HG02943 (cell line): ENCODE measurements around the gene WDR45.
A peak's percentile ranks its signal among the peaks of the same experiment; 100 is the strongest.

Experiments
- ATAC-seq: cut with Tn5 transposase; IDR thresholded peaks from one replicate; pipeline ENCODE4 v1.9.1; 2021; ENCODE audit warnings: mild to moderate bottlenecking, low read depth, moderate library complexity; ENCODE audit not compliant: unreplicated experiment

WDR45 gene

DNA sequence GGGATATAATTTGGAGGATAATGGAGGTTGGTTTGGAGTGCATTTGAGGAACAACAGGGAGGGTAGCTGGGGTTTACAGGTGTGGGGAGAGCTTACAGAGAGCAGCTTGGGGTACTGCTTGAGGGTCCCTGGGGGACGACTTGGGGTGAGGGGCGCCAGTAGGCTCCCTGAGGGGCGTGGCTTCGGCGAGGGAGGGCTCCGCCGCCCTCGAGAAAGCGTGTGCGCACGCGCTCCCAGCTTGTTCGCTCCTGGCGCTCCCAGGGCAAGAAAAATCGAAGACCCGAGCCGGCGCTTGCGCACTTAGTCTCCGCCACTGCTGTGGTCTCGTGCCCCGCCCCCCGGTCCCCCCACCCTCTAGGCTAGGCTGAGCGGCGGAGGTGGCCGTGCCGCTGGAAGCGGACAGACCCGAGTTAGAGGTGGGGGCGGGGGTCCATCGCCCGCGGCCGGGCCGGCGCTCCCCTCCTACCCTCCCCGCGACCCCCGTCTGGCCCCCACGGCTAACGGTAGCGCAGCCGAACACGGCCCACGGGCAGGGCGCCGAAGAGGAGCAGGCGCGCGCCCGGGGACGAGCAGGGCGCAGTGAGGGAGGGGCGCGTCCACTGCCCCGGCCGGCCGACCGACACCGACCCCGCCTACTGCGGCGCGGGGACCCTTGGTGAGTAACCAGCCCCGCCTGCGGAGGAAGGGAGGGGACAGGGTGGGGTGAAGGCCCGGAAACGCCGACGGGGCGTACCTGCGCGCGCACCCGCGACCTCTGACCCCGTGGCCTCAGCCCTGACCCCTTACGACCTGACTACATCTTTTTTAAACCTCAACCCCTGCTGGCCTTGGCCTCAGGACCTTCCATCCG is 26.2 kb downstream of the WDR45 start:
- no peak for ATAC-seq

DNA sequence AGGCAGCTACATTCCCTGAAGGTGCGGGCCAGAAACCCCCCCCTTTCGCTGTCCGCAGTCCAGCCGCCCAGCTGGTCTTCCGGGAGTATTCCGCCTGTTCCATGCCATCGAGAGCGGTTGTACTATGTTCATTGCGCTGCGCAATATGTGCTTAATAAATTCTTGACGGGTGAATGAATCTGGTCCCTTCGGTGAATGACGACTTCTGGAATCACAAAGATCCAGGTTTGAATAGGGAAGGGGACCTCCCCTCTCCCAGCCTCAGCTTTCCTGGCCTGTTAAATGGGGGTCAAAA is 35.8 kb downstream of the WDR45 start:
- ATAC-seq, result no peak

DNA sequence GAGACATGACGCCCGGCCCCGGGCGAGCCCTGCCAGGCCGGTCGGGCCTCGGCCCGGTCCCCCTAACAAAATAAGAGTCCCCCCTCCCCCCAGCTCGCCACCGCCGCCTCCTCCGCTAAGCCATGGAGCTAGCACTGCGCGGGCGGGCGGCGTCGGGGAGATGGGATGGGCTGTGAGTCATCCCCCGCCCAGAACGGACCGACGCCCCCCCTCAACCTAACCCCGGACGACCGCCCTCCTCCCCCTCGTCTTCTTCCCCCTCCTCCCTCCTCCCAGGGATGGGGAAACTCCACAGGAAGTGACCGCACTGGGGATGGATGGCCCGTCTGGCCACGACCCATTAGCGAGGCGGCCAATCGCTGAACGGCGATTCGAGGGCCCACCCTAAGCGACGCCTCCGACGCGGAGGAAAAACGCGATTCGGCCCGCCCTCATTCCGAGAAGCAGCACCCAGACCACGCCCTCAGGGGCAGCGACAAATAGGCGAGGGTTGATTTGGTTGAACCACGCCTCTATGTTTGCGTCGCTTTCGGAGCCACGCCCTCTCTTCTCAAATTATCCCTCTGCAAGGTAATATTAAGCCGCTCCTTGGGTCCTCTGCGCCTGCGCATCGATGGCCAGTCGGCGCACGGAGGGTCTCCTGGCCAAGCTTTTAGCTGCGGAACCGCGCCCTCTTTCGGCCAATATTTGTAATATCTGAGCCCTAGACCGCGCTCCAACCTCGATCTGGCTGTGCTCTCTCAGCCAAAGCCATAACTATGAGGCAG is 36.3 kb downstream of the WDR45 start, which contains the start of gene TFE3:
TFE3 (minus strand) TSS at position 138 of the 767 bp plus-strand sequence; CDS start at position 7, 131 bp downstream.
- ATAC-seq, result peak; percentile 88

DNA sequence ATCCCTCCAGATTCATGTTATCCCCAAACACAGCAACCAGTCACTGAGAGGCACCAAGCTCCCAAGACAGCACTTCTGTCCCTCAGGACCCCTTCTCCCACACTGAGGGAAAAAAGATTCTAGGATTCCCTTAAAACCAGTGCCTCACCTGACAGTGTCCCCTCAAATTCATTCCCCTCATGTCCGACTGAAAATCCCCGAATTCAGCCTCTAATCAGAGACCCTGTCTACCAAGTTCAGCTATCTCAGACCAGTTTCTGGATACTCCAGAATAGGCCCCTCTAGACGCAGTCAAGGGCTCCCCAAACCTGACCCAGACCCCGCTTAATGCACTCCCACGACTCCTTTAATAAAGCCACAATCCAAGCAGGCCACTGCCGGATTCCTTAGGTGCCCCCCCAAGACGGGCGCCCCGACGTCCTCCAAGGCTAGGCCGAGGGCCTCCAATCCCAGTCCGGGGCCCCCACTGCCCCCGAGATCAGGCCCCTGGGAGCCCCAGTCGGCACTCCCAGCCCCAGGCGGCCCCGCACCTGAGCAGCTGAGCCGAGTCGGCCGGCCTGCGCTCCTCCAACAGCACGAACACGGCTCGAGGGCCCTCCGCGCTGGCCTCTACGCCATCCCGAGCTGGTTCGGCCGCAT is 37.0 kb downstream of the WDR45 start:
- no peak for ATAC-seq

DNA sequence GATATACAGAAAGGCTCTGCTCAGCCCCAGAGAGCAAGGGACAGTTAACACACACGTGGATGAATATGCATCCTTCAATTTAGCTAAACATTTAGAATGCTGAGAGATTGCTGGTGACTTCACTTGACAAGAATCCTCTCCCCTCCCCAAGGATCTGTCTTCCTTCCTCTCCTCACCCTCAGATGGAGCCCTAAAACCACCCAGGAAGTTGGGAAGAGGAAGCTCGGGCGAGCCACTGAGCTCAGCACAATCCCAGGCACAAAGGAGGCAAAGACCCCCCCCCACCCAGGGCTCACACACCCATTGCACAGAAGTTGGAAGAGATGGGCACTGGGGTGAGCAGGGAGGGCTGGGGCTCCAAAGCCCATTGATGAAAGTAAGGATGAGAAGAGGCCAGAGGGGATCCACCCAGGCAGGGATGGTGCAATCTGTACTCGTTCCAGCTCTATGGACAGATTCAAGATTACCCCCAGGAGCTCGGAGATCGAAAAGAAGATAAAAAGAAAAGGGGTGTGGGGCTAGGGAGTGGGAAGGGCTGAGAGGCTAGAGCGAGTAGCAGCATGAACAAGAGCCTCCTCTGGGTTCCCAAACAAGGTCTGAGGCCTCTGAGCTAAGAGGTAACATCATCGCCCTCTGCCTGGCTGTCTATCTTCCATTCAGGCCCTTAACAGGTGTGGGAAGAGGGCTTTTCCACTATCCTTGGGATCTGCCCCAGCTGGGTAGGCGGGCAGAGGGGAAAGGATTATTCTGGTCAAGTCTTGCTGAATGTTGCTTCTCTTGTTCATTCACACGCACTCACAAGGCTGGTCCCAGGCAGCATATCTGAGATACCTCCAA is 37.7 kb downstream of the WDR45 start:
- no peak for ATAC-seq

DNA sequence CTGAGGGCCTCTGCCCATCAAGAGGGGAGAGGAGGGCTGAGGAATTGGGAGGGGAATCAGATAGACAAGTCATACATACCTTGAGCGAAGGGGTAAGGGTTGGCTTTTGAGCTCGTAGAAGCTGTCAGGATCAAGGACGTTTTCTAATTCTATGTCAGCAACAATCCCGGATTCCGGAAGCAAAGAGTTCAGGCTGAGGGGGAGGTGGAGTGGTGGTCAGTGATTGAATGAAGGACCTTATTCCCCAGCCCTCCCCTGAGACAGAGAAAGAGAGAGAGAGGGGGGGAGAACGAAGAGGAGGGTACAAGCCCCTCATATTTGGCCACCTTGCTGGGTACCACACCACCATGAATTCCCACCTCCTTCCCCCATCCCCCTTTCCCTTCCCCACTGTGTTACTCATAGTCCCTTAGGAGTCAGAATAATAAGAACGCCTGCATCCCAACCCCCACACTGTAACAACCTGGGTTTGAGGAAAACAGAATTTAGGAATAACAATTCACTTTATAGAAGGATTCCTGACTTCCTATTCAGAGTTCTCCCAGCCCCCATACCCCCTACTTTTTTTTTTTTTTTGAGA is 39.2 kb downstream of the WDR45 start:
- no peak for ATAC-seq

DNA sequence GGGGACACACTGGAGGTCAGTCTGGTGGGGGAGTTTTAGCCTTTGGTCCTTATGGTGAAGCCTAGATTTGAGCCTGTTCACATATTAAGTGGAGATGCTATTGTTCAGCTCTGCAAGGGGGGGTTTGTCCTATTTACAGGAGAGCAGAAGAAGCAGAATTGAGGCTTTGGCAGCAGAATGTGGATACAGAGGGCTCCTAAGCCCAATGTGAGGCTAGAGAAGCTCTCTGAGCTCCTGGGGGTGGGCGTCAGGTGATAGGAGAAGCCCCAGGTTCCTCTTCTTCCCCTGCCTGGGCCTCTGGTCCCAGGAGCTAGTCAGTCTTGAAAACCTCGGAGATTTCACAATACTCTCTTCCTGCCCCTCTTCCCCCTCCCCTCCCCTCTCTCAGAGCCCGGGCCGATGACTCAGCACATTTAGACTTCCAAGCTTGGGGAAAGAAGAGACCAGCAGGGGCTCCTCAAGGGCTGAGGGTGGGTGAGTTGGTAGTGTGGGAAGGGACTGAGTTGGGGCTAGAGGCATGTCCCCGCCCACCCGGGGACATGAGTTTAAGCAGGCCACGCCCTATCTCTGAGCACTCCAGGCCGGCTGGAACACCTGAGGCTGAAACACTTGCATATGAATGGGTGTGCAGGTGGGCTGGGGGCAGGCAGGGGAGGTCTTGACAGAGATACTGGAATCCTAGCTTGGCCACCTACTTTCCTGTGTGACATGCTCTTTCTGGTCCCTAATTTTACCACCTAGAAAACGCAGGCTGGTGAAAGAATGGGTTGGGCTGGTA is 39.9 kb downstream of the WDR45 start:
- no peak for ATAC-seq

DNA sequence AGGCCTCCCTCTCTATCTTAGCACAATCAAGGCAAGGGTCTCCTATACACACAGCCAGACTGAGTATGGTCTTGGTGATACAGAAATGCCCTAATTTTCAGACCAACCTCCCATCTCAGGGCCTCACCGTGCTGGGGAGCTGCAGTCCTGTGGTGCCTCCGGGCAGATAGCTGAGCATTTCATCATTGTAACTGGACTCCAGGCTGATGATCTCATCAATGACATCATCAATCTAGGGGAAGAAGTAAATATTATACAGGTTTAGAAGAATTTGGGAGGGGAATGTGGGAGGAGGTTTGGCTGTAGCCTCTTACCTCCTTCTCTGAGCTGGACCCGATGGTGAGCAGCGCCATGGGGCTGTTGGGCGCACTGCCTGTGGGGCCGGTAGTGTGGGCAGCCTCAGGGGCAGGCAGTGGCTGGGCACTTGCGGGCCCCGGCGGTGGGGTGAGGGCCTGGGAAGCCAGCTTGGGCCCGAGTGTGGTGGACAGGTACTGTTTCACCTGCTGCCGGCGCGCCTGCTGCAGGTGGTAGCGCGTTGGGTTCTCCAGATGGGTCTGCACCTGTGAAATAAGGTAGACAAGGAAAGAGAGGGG is 41.7 kb downstream of the WDR45 start:
- no peak for ATAC-seq

DNA sequence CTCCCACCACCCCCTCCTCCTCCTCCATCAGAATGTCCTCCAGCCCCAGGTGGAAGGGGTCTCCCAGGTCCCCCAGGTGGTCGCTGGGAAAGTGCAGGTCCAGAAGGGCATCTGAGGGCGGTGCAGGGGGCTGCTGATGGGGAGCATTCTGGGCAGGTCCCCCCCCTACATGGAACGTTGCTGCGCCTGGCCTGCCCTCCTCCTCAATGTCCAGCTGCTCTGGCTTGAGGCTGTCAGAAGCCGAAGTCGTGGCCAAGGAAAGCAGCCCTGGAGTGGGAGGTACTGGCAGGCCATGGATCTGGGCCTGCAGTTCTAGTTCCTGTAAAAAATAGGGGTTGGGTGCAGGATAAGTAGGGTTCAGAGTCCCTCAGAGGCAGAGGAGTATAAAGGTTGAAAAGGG is 49.4 kb downstream of the WDR45 start:
- no peak for ATAC-seq

DNA sequence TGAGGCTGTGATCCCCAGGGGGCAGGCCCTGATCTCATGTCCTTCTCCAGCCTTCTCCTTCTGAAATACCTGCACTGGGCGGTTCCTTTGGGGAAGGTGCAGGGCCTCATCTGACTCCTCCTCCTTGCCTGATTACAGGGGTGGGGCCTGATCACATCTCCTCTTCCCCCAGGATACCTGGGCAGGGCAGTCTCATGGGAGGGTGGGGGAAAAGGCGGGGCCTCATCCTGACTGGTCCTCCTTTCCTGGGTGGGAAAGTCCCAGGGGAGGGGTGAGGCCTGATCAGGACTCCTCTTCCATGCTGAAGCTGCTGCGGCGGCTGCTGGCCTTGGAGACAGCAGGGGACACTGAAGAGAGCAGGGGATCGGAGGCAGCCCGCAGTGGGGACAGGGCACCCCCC is 49.8 kb downstream of the WDR45 start:
- no peak for ATAC-seq
